CD4-positive, alpha-beta memory T cell (primary cell): ENCODE results near the gene RBM5. TPM values are rescaled to one million over a fixed set of nuclear protein-coding genes. Genes with fewer than 3 reads are reported as not detected.
A peak's percentile ranks its signal among the peaks of the same experiment; 100 is the strongest.

ENCODE experiments used
- CTCF ChIA-PET: fragments of 350-600 bp; sonication (Branson Sonifier 250); formaldehyde crosslinking; loops from one replicate; lab custom pipeline; 2021; ENCODE audit warnings: inconsistent platforms; ENCODE audit not compliant: partially characterized antibody; lab: Charles Lee
- POLR2A ChIA-PET: fragments of 350-600 bp; sonication (Branson Sonifier 250); formaldehyde crosslinking; loops from one replicate; lab custom pipeline; 2021; ENCODE audit not compliant: partially characterized antibody; lab: Charles Lee
- DNase-seq, 5 donors: peaks; one replicate each; pipeline versions ENCODE4 v3.0.0 to v3.0.0-alpha.2; 2020 to 2022; ENCODE audit warnings: mixed read lengths in 1 of 5
- H3K27ac ChIP-seq: one replicate; pipeline ENCODE4 v1.7.0; 2013; ENCODE audit warnings: low read depth, low read length
- H3K27me3 ChIP-seq: 2 replicates; pipeline ENCODE4 v1.7.0; 2013; ENCODE audit warnings: mild to moderate bottlenecking, low read length, moderate library complexity; ENCODE audit not compliant: insufficient read depth
- H3K36me3 ChIP-seq: 2 replicates; pipeline ENCODE4 v1.7.0; 2013; ENCODE audit warnings: mild to moderate bottlenecking, low read length, moderate library complexity; ENCODE audit not compliant: insufficient read depth
- H3K4me1 ChIP-seq: 2 replicates; pipeline ENCODE4 v1.7.0; 2013; ENCODE audit warnings: mild to moderate bottlenecking, low read length, moderate library complexity; ENCODE audit not compliant: insufficient read depth
- H3K4me3 ChIP-seq, 2 donors: one replicate each; pipeline ENCODE4 v1.7.0; 2013; ENCODE audit warnings: low read length in 2 of 2, mild to moderate bottlenecking in 1 of 2
- H3K9me3 ChIP-seq, 2 donors: one replicate each; pipeline ENCODE4 v1.7.0; 2013; ENCODE audit warnings: low read length in 2 of 2, control low read depth in 1 of 2; ENCODE audit not compliant: control insufficient read depth in 1 of 2
- H3K27ac Mint-ChIP-seq, 7 donors: one replicate each; pipeline ENCODE4 v1.8.0; 2020 to 2021; ENCODE audit warnings: mixed read lengths in 7 of 7, mild to moderate bottlenecking in 6 of 7, inconsistent platforms in 3 of 7, moderate library complexity in 3 of 7
- H3K27me3 Mint-ChIP-seq, 2 donors: one replicate each; pipeline ENCODE4 v1.8.0; 2020 to 2021; ENCODE audit warnings: mixed read lengths in 2 of 2
- H3K36me3 Mint-ChIP-seq, 2 donors: one replicate each; pipeline ENCODE4 v1.8.0; 2020 to 2021; ENCODE audit warnings: mixed read lengths in 2 of 2, inconsistent platforms in 1 of 2, mild to moderate bottlenecking in 1 of 2
- H3K4me1 Mint-ChIP-seq, 4 donors: one replicate each; pipeline ENCODE4 v1.8.0; 2020 to 2021; ENCODE audit warnings: mixed read lengths in 4 of 4, mild to moderate bottlenecking in 1 of 4
- H3K4me3 Mint-ChIP-seq, 8 donors: one replicate each; pipeline ENCODE4 v1.8.0; 2020 to 2021; ENCODE audit warnings: mixed read lengths in 8 of 8, mild to moderate bottlenecking in 7 of 8, moderate library complexity in 6 of 8, inconsistent platforms in 3 of 8
- H3K9me3 Mint-ChIP-seq, 8 donors: one replicate each; pipeline ENCODE4 v1.8.0; 2020 to 2021; ENCODE audit warnings: mixed read lengths in 8 of 8, mild to moderate bottlenecking in 5 of 8, inconsistent platforms in 3 of 8, moderate library complexity in 1 of 8
- intact Hi-C: fragments of 100-400 bp; cut with micrococcal nuclease; formaldehyde crosslinking; loops from one replicate; pipeline ENCODE4 v1.15.1; 2023
- polyA plus RNA-seq, 2 donors: library from polyadenylated mRNA; unstranded; fragments of 300-500 nt; fragmentation: Illumina TruSeq; gene quantifications; one replicate each; pipeline ENCODE4 v1.2.3, GENCODE V29; 2021
- total RNA-seq, 2 experiments: library from RNA; stranded (reverse); gene quantifications; one replicate each; pipeline ENCODE4 v1.2.3, GENCODE V29; 2021

The RBM5 gene
- total RNA-seq, result 100 to 1,000 TPM; 377 to 385 TPM
- polyA plus RNA-seq, result 10 to 100 TPM; 16.7 to 47.9 TPM

GRCh38 chr3:50088725-50089608 is at the start of gene RBM5:
RBM5 (plus strand) TSS chr3:50088919; CDS start chr3:50090435, 1,516 bp downstream.
- Histone ChIP-seq H3K36me3 (peaks cover 28% of the 10 kb centered on the region), H3K4me1 (peaks cover 23% of the 10 kb centered on the region), H3K9me3 (no peaks in the 10 kb centered on the region), H3K4me3 (peak within 1 kb of the TSS; percentile 93 to 100), H3K27me3 (no peaks in the 10 kb centered on the region), H3K27ac (peak within 1 kb of the TSS; percentile 97)
- Mint-ChIP-seq H3K9me3 (no peaks in the 10 kb centered on the region), H3K4me3 (peak within 1 kb of the TSS; percentile 96 to 99 (median 98)), H3K36me3 (peaks cover 32 to 47% of the 10 kb centered on the region in 2 donors), H3K27me3 (no peaks in the 10 kb centered on the region), H3K4me1 (peaks cover 20 to 42% (median 30%) of the 10 kb centered on the region in 4 donors), H3K27ac (peak within 1 kb of the TSS; percentile 91 to 99 (median 98))
- intact Hi-C loops, result loop anchor here (1.0 to 2.0 kb wide), 2 partner anchors 150 to 286 kb away; partner anchors contain the start of gene INKA1
- ChIA-PET CTCF (interaction anchor here (1.3 to 1.5 kb wide), 2 partner anchors 15 to 137 kb away, joined by 4 to 5 read pairs; no protein-coding TSS in a partner anchor), POLR2A (interaction anchor here (0.9 to 2.0 kb wide), 9 partner anchors 10 to 285 kb away, joined by 3 to 11 read pairs (median 5); partner anchors contain the start of genes HYAL3, INKA1 and NAA80)
- DNase-seq, result peak; percentile 88 to 95 (median 89)

- Histone ChIP-seq H3K36me3 (peaks cover 4% of the 10 kb centered on the region), H3K27me3 (no peaks in the 10 kb centered on the region), H3K27ac (no peak overlapping the region), H3K9me3 (no peaks in the 10 kb centered on the region), H3K4me3 (no peak overlapping the region), H3K4me1 (peaks cover 11% of the 10 kb centered on the region)
- Mint-ChIP-seq H3K4me1 (peaks cover 10 to 15% (median 14%) of the 10 kb centered on the region in 4 donors), H3K36me3 (peaks cover 25 to 46% of the 10 kb centered on the region in 2 donors), H3K9me3 (no peaks in the 10 kb centered on the region), H3K27ac (peak overlapping the region in 2 of 7 donors; percentile 17 to 61), H3K4me3 (no peak overlapping the region), H3K27me3 (no peaks in the 10 kb centered on the region)
- ChIA-PET CTCF (no interaction called here), POLR2A (interaction anchor here (1.7 kb wide), 1 partner anchor 11 kb away, joined by 3 read pairs; no protein-coding TSS in a partner anchor)
- intact Hi-C loops, result no loop called here
- no peak for DNase-seq
These were observed 43.7 kb upstream of the RBM5 start for GRCh38 chr3:50044976-50045375.

- intact Hi-C loops, result no loop called here
- POLR2A ChIA-PET, result no interaction called here
- H3K4me3 Mint-ChIP-seq, result no peak overlapping the region
These were observed 41.3 kb upstream of the RBM5 start for GRCh38 chr3:50047426-50047825.

GRCh38 chr3:50050361-50050760 is 38.4 kb upstream of the RBM5 start:
- Mint-ChIP-seq H3K36me3 (peaks cover 53 to 58% of the 10 kb centered on the region in 2 donors), H3K9me3 (no peaks in the 10 kb centered on the region), H3K27ac (peak overlapping the region in 3 of 7 donors; percentile 13 to 64 (median 32)), H3K4me1 (peaks cover 0 to 5% (median 2%) of the 10 kb centered on the region in 4 donors), H3K27me3 (no peaks in the 10 kb centered on the region), H3K4me3 (no peak overlapping the region)
- Histone ChIP-seq H3K9me3 (no peaks in the 10 kb centered on the region), H3K36me3 (peaks cover 10% of the 10 kb centered on the region), H3K4me3 (no peak overlapping the region), H3K27me3 (no peaks in the 10 kb centered on the region), H3K4me1 (no peaks in the 10 kb centered on the region), H3K27ac (no peak overlapping the region)
- ChIA-PET CTCF (no interaction called here), POLR2A (no interaction called here)
- DNase-seq, result no peak
- intact Hi-C loops, result no loop called here

More at GRCh38 chr3:50047426-50047825, 41.3 kb upstream of the RBM5 start:
- Mint-ChIP-seq H3K27me3 (no peaks in the 10 kb centered on the region), H3K4me1 (peaks cover 0 to 5% (median 2%) of the 10 kb centered on the region in 4 donors), H3K36me3 (peaks cover 37 to 46% of the 10 kb centered on the region in 2 donors), H3K27ac (peak overlapping the region in 2 of 7 donors; percentile 20 to 74), H3K9me3 (no peaks in the 10 kb centered on the region)
- no peaks in the 10 kb centered on the region for H3K27me3 ChIP-seq
- no peak overlapping the region for H3K27ac ChIP-seq
- no peak for DNase-seq
- H3K4me3 ChIP-seq, result no peak overlapping the region
- CTCF ChIA-PET, result no interaction called here
- H3K36me3 ChIP-seq, result peaks cover 7% of the 10 kb centered on the region
- no peaks in the 10 kb centered on the region for H3K4me1 ChIP-seq
- no peaks in the 10 kb centered on the region for H3K9me3 ChIP-seq

- Mint-ChIP-seq H3K4me1 (peaks cover 0 to 2% (median 0%) of the 10 kb centered on the region in 4 donors), H3K9me3 (no peaks in the 10 kb centered on the region), H3K4me3 (no peak overlapping the region), H3K36me3 (peaks cover 51 to 69% of the 10 kb centered on the region in 2 donors), H3K27me3 (no peaks in the 10 kb centered on the region), H3K27ac (no peak overlapping the region)
- H3K27me3 ChIP-seq, result no peaks in the 10 kb centered on the region
- no peak overlapping the region for H3K4me3 ChIP-seq
- H3K9me3 ChIP-seq, result no peaks in the 10 kb centered on the region
- no peak overlapping the region for H3K27ac ChIP-seq
- POLR2A ChIA-PET, result no interaction called here
- intact Hi-C loops, result no loop called here
- DNase-seq, result no peak
- peaks cover 51% of the 10 kb centered on the region for H3K36me3 ChIP-seq
- no peaks in the 10 kb centered on the region for H3K4me1 ChIP-seq
- CTCF ChIA-PET, result interaction anchor here (0.7 kb wide), 1 partner anchor 137 kb away, joined by 3 read pairs; no protein-coding TSS in a partner anchor
These were observed 31.0 kb upstream of the RBM5 start for GRCh38 chr3:50057756-50058155.

- peaks cover 0 to 2% (median 0%) of the 10 kb centered on the region in 4 donors for H3K4me1 Mint-ChIP-seq
- Histone ChIP-seq H3K27ac (no peak overlapping the region), H3K9me3 (no peaks in the 10 kb centered on the region), H3K36me3 (peaks cover 75% of the 10 kb centered on the region), H3K4me1 (no peaks in the 10 kb centered on the region), H3K4me3 (no peak overlapping the region), H3K27me3 (no peaks in the 10 kb centered on the region)
- peak overlapping the region in 1 of 7 donors; percentile 61 for H3K27ac Mint-ChIP-seq
- DNase-seq, result no peak
- no peaks in the 10 kb centered on the region for H3K27me3 Mint-ChIP-seq
- ChIA-PET POLR2A (no interaction called here), CTCF (interaction anchor here (1.1 kb wide), 1 partner anchor 52 kb away, joined by 4 read pairs; no protein-coding TSS in a partner anchor)
- H3K4me3 Mint-ChIP-seq, result no peak overlapping the region
- H3K9me3 Mint-ChIP-seq, result no peaks in the 10 kb centered on the region
- intact Hi-C loops, result no loop called here
- peaks cover 58 to 86% of the 10 kb centered on the region in 2 donors for H3K36me3 Mint-ChIP-seq
These were observed 20.6 kb upstream of the RBM5 start for GRCh38 chr3:50068134-50068533.

- no peaks in the 10 kb centered on the region for H3K27me3 Mint-ChIP-seq
- DNase-seq, result no peak
- intact Hi-C loops, result no loop called here
- Histone ChIP-seq H3K36me3 (peaks cover 16% of the 10 kb centered on the region), H3K27me3 (no peaks in the 10 kb centered on the region), H3K4me1 (peaks cover 11% of the 10 kb centered on the region), H3K27ac (no peak overlapping the region), H3K4me3 (no peak overlapping the region), H3K9me3 (no peaks in the 10 kb centered on the region)
- H3K27ac Mint-ChIP-seq, result peak overlapping the region; percentile 31 to 97 (median 66)
- peaks cover 9 to 26% (median 12%) of the 10 kb centered on the region in 4 donors for H3K4me1 Mint-ChIP-seq
- H3K4me3 Mint-ChIP-seq, result no peak overlapping the region
- POLR2A ChIA-PET, result interaction anchor here (1.2 kb wide), 1 partner anchor 10 kb away, joined by 5 read pairs; the partner anchor contains the start of gene RBM5
- no peaks in the 10 kb centered on the region for H3K9me3 Mint-ChIP-seq
- CTCF ChIA-PET, result no interaction called here
- H3K36me3 Mint-ChIP-seq, result peaks cover 18 to 29% of the 10 kb centered on the region in 2 donors
These were observed 10.6 kb upstream of the RBM5 start for GRCh38 chr3:50078091-50078490.
